ENCODE measurements around the gene PLPP7. TPM values are rescaled to one million over a fixed set of nuclear protein-coding genes. Genes with fewer than 3 reads are reported as not detected.

Gene PLPP7
- total RNA-seq, 3 donors from 2014 or later = 0.58 to 9.7 (median 1.0) TPM

DNA sequence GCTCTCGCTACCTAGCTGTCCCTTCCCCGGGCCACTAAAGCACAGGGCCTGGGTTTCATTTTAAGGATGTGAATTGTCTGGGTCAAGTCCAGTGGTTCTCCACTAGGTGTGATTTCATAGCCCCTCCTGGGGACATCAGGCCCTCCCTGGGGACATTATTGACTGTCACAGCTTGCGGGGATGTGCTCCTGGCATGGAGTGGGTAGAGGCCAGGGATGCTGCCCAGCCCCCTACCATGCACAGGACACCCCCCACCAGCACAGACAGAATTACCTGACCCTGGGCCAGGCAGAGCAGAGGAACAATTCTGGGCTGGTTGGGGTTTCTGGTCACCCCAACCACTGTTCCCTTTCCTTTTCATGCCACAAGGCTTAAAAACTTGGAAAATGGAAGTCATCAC is 17.3 kb upstream of the PLPP7 start:
- DNase-seq = peak in 1 of 3 donors; percentile 47
- H3K4me3 ChIP-seq = no peak overlapping the region
- no peaks in the 10 kb centered on the region for H3K36me3 ChIP-seq (ENCODE audit: low read depth)
- TF ChIP-seq, protein P1, sequence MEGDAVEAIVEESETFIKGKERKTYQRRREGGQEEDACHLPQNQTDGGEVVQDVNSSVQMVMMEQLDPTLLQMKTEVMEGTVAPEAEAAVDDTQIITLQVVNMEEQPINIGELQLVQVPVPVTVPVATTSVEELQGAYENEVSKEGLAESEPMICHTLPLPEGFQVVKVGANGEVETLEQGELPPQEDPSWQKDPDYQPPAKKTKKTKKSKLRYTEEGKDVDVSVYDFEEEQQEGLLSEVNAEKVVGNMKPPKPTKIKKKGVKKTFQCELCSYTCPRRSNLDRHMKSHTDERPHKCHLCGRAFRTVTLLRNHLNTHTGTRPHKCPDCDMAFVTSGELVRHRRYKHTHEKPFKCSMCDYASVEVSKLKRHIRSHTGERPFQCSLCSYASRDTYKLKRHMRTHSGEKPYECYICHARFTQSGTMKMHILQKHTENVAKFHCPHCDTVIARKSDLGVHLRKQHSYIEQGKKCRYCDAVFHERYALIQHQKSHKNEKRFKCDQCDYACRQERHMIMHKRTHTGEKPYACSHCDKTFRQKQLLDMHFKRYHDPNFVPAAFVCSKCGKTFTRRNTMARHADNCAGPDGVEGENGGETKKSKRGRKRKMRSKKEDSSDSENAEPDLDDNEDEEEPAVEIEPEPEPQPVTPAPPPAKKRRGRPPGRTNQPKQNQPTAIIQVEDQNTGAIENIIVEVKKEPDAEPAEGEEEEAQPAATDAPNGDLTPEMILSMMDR (IDR thresholded peaks at IDR 0.05) = no peak
- H3K9me3 ChIP-seq = no peaks in the 10 kb centered on the region
- H3K4me1 ChIP-seq (ENCODE audit: low read depth) = peaks cover 4% of the 10 kb centered on the region
- intact Hi-C loops (cut with DNase I, micrococcal nuclease) = no loop called here
- ATAC-seq = no peak

DNA sequence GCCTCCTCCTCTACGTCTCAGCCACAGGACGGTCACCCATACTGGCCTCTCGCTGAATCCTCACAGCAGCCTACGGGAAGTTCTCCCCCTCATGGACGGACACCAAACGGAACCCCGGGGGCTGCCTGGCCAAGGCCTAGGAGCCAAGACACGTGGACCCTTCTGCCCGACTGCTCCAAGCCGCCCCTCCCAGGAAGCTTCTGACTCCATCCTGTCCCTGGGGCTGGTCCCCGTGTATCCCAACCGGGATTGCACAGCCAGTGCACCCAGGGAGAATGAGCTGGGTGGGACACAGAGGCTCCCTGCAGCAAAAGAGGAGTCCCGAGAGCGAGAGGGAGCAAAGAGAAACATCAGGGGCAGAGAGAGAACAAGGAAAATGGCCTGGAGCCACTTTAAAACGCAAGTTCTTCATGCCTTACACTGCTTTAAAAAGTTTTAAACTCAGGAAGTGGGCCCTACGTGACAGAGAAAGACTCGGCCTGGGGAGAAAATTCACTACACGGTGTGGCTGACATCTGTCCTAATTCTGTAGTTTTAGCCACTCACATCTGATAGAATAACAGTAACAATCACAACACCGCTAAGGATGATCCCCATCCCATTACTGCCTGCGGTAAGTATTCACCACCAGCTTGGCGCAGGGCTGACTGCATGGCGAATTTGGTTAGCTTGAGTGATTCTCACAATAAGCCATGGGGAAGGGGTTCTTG is 16.2 kb upstream of the PLPP7 start:
- intact Hi-C loops (cut with DNase I, micrococcal nuclease) = no loop called here
- Histone ChIP-seq H3K9me3 (no peaks in the 10 kb centered on the region), H3K4me1 (ENCODE audit: low read depth) (peaks cover 4% of the 10 kb centered on the region), H3K36me3 (ENCODE audit: low read depth) (no peaks in the 10 kb centered on the region), H3K4me3 (no peak overlapping the region)
- TF ChIP-seq, protein P1 (IDR thresholded peaks at IDR 0.05) = no peak
- ATAC-seq (no peak), DNase-seq (peak in 1 of 3 donors; percentile 62)

DNA sequence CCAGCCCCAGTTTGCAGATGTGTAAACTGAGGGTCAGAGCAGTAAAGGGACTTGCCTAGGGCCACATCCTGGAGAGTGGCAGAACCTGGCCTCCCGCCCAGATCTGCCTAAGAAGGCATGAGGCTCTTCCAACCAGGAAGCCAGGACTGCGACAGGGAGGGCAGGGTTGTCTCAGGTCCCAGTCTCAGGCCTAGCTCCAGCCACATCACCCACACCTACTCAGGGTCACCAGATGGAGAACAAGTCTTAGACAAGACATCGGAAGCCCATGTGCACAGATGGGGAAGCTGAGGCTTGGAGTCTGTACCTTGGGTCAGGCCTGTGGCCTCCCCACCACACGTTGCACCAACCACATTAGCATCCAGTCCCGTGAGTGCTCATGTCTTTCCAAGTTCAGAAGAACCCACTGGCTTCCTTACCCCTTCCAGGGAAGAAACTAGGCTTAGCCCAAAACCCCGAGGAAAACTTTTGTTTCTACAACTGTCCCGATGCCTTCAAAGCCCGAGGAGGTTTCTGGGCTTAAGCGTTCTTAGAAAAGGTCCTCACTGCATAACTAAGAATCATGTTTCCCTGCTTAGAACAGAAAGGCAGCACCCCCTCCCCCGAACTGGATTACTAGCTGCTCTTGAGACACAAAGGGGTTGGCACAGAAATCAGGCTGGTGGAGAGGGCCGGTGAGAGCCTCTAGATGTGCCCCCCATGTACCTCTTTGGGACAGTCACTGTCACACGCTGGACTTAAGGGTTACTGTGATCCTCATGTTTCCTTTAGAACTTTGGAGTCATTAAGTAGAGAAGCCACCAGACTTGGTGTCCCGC is 15.5 kb upstream of the PLPP7 start:
- H3K4me1 ChIP-seq (ENCODE audit: low read depth) = peaks cover 4% of the 10 kb centered on the region
- no peak for ATAC-seq
- intact Hi-C loops (cut with DNase I, micrococcal nuclease) = no loop called here
- H3K9me3 ChIP-seq = no peaks in the 10 kb centered on the region
- H3K36me3 ChIP-seq (ENCODE audit: low read depth) = no peaks in the 10 kb centered on the region
- DNase-seq = peak in 1 of 3 donors; percentile 59
- TF ChIP-seq, protein P1 (IDR thresholded peaks at IDR 0.05) = no peak
- no peak overlapping the region for H3K4me3 ChIP-seq

DNA sequence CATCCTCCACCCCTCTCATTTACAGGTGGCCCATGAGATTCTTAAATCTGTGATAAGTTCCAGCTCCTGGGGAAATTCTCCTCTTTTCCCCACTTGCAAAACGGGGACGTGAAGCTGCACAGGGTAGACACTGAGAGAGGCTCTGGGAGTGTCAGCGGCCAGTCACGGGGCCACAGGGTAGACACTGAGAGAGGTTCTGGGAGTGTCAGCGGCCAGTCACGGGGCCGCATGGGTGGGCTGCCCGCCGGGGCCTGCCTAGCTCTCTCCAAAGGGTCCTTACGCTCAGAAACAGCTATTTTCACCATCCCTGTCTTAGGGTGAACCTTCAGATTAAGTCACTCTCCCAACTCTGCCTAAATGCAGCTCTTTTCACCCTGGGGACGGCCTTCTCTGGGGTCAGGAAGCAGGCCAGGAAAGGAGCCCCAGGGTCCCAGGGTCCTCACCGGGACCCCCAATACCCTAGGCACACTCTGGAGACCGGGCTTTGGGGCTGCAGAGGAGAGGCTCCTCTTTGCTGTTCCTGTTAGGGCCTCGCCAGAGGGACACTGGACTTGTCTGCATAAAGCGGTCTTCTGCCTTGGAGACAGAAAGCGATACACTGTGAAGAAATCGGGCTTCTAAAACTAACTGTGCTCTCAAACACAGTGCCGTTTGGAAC is 14.7 kb upstream of the PLPP7 start:
- intact Hi-C loops (cut with DNase I, micrococcal nuclease) = no loop called here
- no peak overlapping the region for H3K4me3 ChIP-seq
- peak; percentile 28 for ATAC-seq
- H3K4me1 ChIP-seq (ENCODE audit: low read depth) = peaks cover 4% of the 10 kb centered on the region
- H3K9me3 ChIP-seq = no peaks in the 10 kb centered on the region
- peak; percentile 52 to 73 (median 59) for DNase-seq
- TF ChIP-seq, protein P1 (IDR thresholded peaks at IDR 0.05) = no peak
- no peaks in the 10 kb centered on the region for H3K36me3 ChIP-seq (ENCODE audit: low read depth)

DNA sequence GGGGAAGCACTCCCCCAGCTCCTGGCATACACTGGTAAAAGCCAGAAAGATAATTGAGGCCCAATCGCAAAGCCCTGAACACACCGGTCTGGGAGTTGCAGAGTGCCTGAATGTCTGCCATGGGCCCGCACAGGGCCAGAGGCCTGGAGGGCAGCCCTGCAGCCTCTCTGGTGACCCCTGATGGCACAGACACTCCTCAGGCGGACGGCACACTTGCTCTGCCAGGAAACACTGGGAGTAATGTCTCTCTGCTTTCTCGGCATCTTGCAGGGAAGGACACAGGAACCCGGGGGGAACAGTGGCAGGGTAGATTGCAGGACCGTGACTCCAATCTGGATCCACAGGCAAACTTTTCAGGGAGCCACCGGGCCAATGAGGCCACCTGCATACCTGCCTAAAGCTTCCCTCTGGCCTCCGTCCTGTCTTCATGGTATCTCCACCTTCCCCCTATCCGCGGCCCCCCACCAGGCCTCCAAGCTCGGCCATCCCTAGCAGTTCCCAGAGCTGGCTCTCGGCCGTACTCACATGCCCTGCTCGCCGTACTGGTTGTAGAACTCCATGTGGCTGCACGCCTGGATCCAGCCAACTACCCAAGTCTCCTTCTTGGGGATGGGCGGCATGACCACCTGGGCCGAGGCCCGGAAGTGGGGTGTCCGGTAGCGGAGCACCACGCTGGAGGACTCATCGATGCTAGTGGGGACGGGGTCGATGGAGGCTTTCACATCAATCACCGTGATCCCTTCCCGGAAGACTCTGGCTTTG is 14.0 kb upstream of the PLPP7 start:
- intact Hi-C loops (cut with DNase I, micrococcal nuclease) = no loop called here
- DNase-seq (peak in 2 of 3 donors; percentile 20 to 65), ATAC-seq (peak; percentile 16)
- TF ChIP-seq, protein P1 (IDR thresholded peaks at IDR 0.05) = no peak
- H3K9me3 ChIP-seq = no peaks in the 10 kb centered on the region
- H3K36me3 ChIP-seq (ENCODE audit: low read depth) = no peaks in the 10 kb centered on the region
- H3K4me1 ChIP-seq (ENCODE audit: low read depth) = peaks cover 4% of the 10 kb centered on the region
- no peak overlapping the region for H3K4me3 ChIP-seq

Data from mucosa of descending colon (tissue), 3 donors.